ENCODE data around the gene CFAP61. TPM values are rescaled to one million over a fixed set of nuclear protein-coding genes. Genes with fewer than 3 reads are reported as not detected.

Gene CFAP61
- total RNA-seq, 1 experiment from 2014 or later = 0.35 TPM

DNA sequence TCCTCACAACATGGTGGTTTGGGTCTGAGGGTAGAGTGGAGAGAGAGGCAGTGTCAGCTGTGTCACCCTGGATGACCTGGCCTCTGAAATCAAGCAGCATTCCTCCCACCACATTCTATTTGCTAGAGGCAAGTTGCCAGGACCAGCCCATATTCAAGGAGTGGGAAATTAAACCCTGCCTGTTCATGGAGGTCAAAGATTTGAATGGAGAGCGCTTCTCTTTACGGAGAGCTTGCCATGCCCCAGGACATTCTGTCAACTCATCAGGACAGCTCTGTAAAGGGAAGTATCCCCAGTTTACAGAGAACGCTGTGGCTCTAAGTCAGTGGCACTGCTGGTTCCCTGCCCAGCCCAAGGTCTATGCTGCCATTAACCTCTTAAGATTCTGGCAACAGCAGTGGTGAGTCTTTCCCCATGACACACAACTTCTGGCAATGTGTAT, 225.6 kb downstream of the CFAP61 start:
- no peak for DNase-seq
- Histone ChIP-seq H3K36me3 (replicated peaks; ENCODE audit: control insufficient read depth, insufficient read depth, low read length) (no peaks in the 10 kb centered on the region), H3K4me3 (ENCODE audit: insufficient read depth, low read depth, low read length) (no peak overlapping the region), H3K27me3 (ENCODE audit: control insufficient read depth, insufficient read depth, low read length) (no peaks in the 10 kb centered on the region)

DNA sequence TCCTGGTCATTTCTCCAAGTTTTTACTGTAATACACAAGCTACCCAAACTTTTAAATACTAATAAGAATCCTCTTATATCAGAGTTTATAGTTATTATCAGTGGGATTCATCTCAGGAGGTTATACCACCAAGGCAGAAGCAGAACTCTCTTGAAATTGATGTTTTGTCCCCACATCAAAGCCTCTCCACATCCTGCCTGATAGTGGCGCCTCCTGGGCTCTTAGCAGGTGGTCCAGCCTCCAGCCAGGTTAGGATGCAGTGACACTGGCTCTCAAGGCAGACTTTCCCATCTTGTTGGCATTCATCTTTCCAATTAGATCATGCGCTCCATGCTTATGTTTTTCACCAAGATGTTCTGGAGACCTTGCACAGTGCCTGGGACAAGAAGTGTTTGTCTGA, 233.7 kb downstream of the CFAP61 start:
- Histone ChIP-seq H3K36me3 (replicated peaks; ENCODE audit: control insufficient read depth, insufficient read depth, low read length) (no peaks in the 10 kb centered on the region), H3K4me3 (ENCODE audit: insufficient read depth, low read depth, low read length) (no peak overlapping the region), H3K27me3 (ENCODE audit: control insufficient read depth, insufficient read depth, low read length) (no peaks in the 10 kb centered on the region)
- no peak for DNase-seq

DNA sequence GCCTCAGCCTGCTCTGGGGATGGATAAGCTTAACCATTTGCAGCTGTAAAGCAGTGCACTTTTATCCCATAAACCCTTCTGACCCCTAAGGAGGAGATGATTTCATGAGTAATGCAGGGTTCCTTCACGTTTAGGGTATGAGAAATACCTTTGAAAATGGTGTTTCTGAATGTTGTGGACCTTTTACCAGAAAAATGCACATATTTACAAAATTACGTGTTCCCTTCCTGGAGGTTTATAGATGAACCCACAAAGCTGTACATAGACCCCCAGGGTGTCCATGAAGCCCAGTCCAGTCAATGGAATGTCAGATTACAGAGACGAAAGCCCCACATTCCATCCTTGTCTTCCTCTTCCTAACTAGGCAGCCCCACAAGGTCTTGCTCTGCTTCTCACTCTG, 237.0 kb downstream of the CFAP61 start:
- Histone ChIP-seq H3K36me3 (replicated peaks; ENCODE audit: control insufficient read depth, insufficient read depth, low read length) (no peaks in the 10 kb centered on the region), H3K4me3 (ENCODE audit: insufficient read depth, low read depth, low read length) (no peak overlapping the region), H3K27me3 (ENCODE audit: control insufficient read depth, insufficient read depth, low read length) (no peaks in the 10 kb centered on the region)
- DNase-seq = no peak

DNA sequence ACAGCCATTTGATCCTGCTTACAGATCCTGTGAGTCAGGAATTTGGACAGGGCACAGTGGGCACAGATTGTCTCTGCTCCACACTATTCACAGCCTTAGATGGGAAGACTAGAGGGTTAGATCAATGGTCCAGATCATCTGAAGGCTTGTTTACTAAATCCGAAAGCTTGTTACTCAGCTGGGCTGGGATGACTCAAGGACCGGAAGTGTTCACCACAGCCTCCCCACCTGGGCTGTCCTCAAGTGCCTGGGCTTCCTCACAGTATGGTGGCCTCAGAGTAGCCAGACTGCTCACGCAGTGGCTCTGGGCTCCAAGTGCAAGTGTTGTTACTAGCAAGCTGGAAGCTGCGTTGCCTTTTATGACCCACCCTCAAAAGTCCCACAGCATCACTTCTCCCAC, 240.1 kb downstream of the CFAP61 start:
- H3K27me3 ChIP-seq (ENCODE audit: control insufficient read depth, insufficient read depth, low read length) = no peaks in the 10 kb centered on the region
- no peak for DNase-seq

DNA sequence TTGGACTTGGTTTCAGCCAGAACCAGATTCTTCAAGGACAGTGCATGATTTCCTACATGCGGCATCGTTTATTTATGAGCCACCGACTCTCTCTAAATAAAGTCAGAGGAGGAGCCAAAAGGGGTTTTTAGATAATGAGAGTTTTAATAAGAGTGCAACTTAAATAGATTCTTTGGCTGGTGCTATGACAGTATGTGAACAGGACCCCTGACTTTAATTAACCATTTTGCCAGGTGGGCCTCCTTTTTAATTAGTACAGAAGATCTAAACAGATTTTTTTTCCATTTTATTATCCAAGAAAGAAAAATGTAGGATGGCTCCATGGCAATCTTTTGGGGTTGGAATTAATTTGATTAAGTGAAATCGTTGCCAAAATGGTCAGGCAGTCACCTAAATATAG, 240.8 kb downstream of the CFAP61 start:
- DNase-seq = no peak
- H3K4me3 ChIP-seq (ENCODE audit: insufficient read depth, low read depth, low read length) = no peak overlapping the region

More for the DNA sequence above, 240.1 kb downstream of the CFAP61 start:
- Histone ChIP-seq H3K36me3 (replicated peaks; ENCODE audit: control insufficient read depth, insufficient read depth, low read length) (no peaks in the 10 kb centered on the region), H3K4me3 (ENCODE audit: insufficient read depth, low read depth, low read length) (no peak overlapping the region)

DNA sequence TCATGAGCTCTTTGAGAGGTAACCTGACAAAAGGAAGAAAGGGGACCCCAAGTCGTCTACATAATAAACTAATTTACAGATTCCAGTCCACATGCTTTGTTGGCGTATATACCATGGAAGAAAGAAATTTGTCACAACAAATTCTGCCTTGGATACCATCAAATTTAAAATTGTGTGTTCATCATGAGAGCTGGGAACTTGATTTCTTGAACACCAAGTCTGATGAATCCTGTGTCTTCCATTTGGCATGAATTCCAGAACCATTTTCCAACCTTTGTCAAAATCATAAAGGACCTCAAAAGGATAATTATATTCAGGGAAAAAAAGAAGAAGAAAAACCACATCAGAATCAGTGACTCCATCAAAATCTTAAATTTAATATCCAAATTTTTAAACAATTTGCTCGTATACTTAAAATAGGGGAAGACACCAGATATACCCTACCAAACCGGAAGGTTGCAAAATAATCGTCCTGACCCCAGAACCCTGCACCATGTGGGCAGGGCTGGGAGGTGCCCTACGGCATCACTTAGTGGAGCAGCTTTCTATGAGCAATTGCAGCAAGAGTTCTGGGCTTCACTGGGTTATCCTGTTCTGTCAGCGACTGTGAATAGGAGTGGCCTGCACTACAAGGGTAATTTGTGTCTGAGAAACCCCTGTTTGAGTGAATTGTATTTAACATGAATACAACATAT, 241.5 kb downstream of the CFAP61 start:
- H3K36me3 ChIP-seq (replicated peaks; ENCODE audit: control insufficient read depth, insufficient read depth, low read length) = no peaks in the 10 kb centered on the region
- no peak for DNase-seq
- H3K4me3 ChIP-seq (ENCODE audit: insufficient read depth, low read depth, low read length) = no peak overlapping the region
- no peaks in the 10 kb centered on the region for H3K27me3 ChIP-seq (ENCODE audit: control insufficient read depth, insufficient read depth, low read length)

More for the DNA sequence above, 240.8 kb downstream of the CFAP61 start:
- Histone ChIP-seq H3K36me3 (replicated peaks; ENCODE audit: control insufficient read depth, insufficient read depth, low read length) (no peaks in the 10 kb centered on the region), H3K27me3 (ENCODE audit: control insufficient read depth, insufficient read depth, low read length) (no peaks in the 10 kb centered on the region)

DNA sequence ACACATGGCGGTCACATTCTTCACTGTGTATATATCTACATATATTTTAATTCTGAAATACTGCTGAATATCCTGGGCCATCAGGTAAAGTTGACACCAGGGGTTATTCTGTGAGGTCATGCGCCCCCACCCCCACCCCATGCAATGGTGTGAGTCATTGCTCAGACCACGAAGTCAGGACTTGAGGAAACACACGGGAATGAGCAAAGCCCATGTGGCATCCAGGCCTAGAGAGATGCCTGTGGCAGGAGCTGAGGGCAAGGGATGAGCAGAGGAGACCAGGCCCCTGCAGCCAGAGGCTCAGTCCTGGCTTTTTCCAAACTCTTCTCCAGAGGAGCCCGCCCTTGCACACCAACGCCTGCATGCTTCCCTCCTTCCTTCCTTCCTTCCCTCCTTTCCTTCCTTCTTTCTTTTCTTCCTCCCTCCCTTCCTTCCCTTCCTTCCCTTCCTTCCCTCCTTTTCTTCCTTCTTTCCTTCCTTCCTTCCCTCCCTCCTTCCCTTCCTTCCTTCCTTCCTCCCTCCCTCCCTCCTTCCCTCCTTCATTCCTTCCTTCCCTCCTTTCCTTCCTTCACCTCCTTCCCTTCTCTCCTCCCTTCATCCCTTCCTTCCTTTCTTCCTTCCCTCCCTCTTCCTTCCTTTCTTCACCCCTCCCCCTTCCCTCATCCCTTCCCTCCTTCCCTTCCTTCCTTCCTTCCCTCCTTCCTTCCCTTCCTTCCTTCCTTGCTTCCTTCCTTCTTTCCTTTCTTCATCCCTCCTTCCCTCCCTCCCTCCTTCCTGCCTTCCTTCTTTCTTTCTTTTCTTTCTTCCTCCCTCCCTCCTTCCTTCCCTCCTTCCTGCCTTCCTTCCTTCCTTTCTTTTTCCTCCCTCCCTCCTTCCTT, 243.5 kb downstream of the CFAP61 start:
- no peak for DNase-seq
- no peaks in the 10 kb centered on the region for H3K27me3 ChIP-seq (ENCODE audit: control insufficient read depth, insufficient read depth, low read length)
- no peaks in the 10 kb centered on the region for H3K36me3 ChIP-seq (replicated peaks; ENCODE audit: control insufficient read depth, insufficient read depth, low read length)
- no peak overlapping the region for H3K4me3 ChIP-seq (ENCODE audit: insufficient read depth, low read depth, low read length)

DNA sequence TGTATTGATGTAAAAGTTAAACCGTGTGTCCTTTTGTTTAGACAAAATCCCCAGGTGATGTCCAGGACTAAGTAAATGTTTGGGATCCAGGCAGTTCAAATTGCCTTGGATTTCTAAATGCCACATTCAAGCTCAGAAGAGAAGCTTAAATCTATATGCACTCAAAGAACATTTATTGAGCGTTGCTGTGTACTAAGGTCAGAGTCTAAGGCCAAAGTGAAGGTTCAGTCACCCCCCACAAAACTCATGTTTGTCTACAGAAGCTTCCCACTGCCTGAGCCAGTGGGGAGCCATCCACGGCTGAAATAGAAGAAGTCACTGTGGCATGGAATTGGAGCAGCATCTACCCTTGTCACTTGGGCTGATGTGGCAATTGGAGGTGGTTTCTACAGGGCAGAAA, 244.8 kb downstream of the CFAP61 start:
- H3K36me3 ChIP-seq (replicated peaks; ENCODE audit: control insufficient read depth, insufficient read depth, low read length) = no peaks in the 10 kb centered on the region
- no peak overlapping the region for H3K4me3 ChIP-seq (ENCODE audit: insufficient read depth, low read depth, low read length)
- no peaks in the 10 kb centered on the region for H3K27me3 ChIP-seq (ENCODE audit: control insufficient read depth, insufficient read depth, low read length)
- DNase-seq = no peak

DNA sequence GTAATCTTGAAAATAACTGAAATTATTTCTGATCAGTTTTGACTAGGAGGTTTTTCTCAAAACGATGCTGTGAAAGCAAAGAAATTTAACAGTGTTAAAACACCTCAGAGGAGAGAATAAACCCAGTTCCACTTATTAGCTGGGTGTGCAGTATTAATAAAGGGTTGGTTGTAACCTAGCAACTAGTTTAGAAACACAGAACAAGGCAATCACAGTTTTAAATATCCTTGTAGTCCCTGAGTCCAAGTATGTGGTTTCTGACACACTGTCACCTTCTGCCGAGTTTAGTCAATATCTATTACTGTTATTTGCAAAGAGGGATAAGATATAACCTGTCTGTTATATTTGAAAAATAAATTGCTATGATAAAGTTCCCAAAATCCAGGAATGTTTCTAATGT, 245.4 kb downstream of the CFAP61 start:
- H3K27me3 ChIP-seq (ENCODE audit: control insufficient read depth, insufficient read depth, low read length) = no peaks in the 10 kb centered on the region
- DNase-seq = no peak
- no peak overlapping the region for H3K4me3 ChIP-seq (ENCODE audit: insufficient read depth, low read depth, low read length)
- H3K36me3 ChIP-seq (replicated peaks; ENCODE audit: control insufficient read depth, insufficient read depth, low read length) = no peaks in the 10 kb centered on the region

DNA sequence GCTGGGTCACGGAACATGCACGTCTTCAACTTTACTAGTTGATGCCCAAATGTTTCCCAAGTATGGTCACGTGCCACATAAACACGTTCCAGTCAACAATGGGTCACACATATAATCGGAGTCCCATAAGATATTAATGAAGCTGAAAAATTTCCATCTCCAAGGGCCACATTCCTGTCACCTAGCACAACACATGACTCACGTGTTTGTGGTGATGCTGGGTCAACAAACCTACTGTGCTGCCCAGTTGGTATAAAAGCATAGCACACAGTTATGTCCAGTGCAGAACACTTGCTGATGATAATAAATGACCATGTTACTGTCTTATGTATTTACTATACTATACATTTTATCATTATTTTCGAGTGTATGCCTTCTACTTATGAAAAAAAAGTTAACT, 247.6 kb downstream of the CFAP61 start:
- no peaks in the 10 kb centered on the region for H3K36me3 ChIP-seq (replicated peaks; ENCODE audit: control insufficient read depth, insufficient read depth, low read length)
- H3K4me3 ChIP-seq (ENCODE audit: insufficient read depth, low read depth, low read length) = no peak overlapping the region
- DNase-seq = no peak
- H3K27me3 ChIP-seq (ENCODE audit: control insufficient read depth, insufficient read depth, low read length) = no peaks in the 10 kb centered on the region

DNA sequence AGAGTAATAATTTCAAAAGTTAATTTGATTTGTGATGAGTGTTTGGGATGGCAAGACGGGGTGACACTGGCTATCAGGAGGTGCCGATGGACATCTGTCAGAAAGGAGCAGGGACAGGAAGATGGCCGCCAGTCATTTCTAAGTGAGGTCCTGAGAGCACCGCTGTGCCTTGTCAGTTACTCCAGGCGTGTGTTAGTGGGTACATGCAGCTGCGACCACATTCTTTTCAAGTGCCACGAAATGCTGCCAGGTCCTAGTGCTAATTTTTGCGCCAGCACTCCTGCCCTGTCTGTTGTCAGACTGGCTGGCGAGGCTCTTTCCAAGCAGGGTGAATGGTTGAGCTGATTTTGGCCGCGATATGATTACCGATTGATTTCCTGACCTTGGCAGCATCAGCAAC, 251.0 kb downstream of the CFAP61 start:
- no peaks in the 10 kb centered on the region for H3K36me3 ChIP-seq (replicated peaks; ENCODE audit: control insufficient read depth, insufficient read depth, low read length)
- no peak for DNase-seq
- H3K4me3 ChIP-seq (ENCODE audit: insufficient read depth, low read depth, low read length) = no peak overlapping the region
- H3K27me3 ChIP-seq (ENCODE audit: control insufficient read depth, insufficient read depth, low read length) = no peaks in the 10 kb centered on the region

DNA sequence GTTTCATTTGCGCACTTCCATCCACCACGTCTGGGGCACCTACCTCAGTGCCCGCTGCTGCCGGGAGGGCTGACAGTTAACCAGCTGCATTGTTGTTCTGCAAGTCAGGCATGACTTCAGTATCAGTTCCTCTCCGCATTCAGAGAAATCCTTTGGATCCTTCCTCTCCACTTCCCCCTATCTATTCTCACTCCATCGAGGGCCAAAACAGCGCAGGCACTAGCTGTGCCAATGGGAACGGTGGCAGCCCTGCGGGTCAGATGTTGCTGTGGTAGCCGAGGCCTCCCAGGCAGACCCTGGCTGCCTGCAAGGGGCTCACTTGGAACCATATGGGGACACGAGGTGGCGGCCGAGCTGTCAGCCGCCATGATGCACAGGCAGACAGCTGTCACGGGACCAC, 251.4 kb downstream of the CFAP61 start:
- no peak overlapping the region for H3K4me3 ChIP-seq (ENCODE audit: insufficient read depth, low read depth, low read length)
- no peaks in the 10 kb centered on the region for H3K27me3 ChIP-seq (ENCODE audit: control insufficient read depth, insufficient read depth, low read length)
- no peaks in the 10 kb centered on the region for H3K36me3 ChIP-seq (replicated peaks; ENCODE audit: control insufficient read depth, insufficient read depth, low read length)
- no peak for DNase-seq

DNA sequence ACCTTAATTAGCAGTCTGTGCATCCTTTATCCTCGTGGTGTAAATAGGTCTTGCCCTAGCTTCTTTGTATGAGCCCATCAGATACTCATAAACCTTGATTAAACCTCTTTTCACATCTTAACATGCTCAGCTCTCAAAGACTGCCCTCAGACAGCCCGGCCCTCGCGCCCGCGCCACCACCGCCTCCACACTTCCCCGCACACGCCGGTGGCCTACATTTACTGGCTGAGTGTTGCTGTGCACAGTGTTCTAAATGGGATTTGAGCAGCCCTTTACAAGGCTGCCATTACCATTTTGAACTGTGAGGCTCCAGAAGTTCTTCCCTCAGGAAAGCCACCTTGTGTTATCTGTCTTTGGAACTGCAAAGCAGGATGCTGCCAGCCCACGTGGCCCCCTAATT, 252.6 kb downstream of the CFAP61 start:
- Histone ChIP-seq H3K4me3 (ENCODE audit: insufficient read depth, low read depth, low read length) (no peak overlapping the region), H3K36me3 (replicated peaks; ENCODE audit: control insufficient read depth, insufficient read depth, low read length) (no peaks in the 10 kb centered on the region), H3K27me3 (ENCODE audit: control insufficient read depth, insufficient read depth, low read length) (no peaks in the 10 kb centered on the region)
- no peak for DNase-seq

DNA sequence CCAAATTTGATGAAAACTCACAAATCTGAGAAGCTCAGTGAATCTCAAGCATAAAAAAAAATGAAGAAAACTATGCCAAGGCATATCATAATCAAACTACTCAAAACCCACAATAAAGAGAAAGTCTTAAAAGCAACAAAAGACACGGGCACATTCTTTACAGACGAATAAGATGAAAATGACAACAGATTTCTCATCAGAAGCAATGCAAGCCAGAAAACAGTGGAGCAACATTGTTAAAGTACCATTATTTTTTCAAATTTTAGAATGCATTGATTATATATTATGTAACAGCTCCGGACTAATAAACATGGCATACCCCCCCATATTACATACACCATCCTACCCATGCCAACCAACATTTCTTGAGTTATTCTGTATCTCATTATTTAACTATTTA, 260.2 kb downstream of the CFAP61 start:
- Histone ChIP-seq H3K27me3 (ENCODE audit: control insufficient read depth, insufficient read depth, low read length) (no peaks in the 10 kb centered on the region), H3K4me3 (ENCODE audit: insufficient read depth, low read depth, low read length) (no peak overlapping the region), H3K36me3 (replicated peaks; ENCODE audit: control insufficient read depth, insufficient read depth, low read length) (no peaks in the 10 kb centered on the region)
- no peak for DNase-seq

DNA sequence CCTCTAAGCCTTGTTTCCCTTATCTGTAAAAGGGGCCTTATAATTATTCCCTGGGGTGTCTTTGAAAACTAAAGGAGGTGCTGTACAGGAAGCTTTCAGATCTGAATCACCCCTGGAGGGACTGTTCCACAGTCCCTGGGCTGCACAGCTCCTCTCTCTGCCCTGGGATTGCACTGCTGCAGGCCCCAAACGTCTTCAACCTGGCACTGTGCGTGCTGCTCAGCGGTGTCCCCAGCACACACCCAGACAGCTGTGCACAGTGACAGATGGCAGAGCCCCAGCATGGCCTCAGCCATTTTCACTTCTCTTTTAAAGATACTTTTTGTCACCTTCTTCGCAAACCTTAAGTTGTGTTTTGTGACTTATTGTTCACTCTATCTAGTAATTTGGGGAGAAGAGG, 264.9 kb downstream of the CFAP61 start:
- DNase-seq = no peak
- Histone ChIP-seq H3K36me3 (replicated peaks; ENCODE audit: control insufficient read depth, insufficient read depth, low read length) (no peaks in the 10 kb centered on the region), H3K27me3 (ENCODE audit: control insufficient read depth, insufficient read depth, low read length) (no peaks in the 10 kb centered on the region), H3K4me3 (ENCODE audit: insufficient read depth, low read depth, low read length) (no peak overlapping the region)
